ENCODE results near the gene ARID1B.

The ARID1B gene

DNA sequence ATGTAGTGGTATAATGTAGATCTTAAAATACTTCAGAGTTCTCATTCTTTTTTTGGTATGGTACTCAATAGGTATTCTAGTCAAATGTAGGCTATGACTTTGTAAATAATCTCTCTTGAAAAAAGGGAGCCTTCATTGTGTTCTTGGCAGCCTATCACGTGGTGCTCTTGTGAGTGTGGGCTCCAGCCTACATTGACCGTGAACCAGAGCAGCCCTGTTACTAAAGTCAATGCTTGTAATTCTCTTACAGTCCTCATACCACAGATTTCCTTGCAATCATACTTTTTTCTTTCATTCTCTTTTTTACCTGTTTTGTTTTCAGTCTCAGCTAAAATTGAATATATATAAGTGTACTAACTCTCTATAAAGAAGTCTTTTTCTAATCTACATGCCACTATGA lies 31.1 kb downstream of the ARID1B start:
- H4K8ac ChIP-seq (ENCODE audit: low read depth, low read length), result no peak overlapping the region
- WGBS (ENCODE audit: extremely low coverage, insufficient coverage, insufficient read length), result no CpG with 5 or more reads among the region's 2 CpGs
- H3K27ac ChIP-seq (ENCODE audit: low read depth, low read length), result no peak overlapping the region
- no peak overlapping the region for H3K4me3 ChIP-seq (ENCODE audit: low read depth, low read length)
- H3K4me2 ChIP-seq (ENCODE audit: low read length), result no peak overlapping the region
- no peak overlapping the region for H2AK5ac ChIP-seq (ENCODE audit: low read length)
- no peaks in the 10 kb centered on the region for H3K79me1 ChIP-seq (ENCODE audit: low read length)
- H4K12ac ChIP-seq (ENCODE audit: low read depth, low read length), result no peak overlapping the region
- no peak overlapping the region for H2AFZ ChIP-seq (ENCODE audit: insufficient read depth, low read length, poor library complexity)
- no peak overlapping the region for H2BK12ac ChIP-seq (ENCODE audit: low read length)
- no peak overlapping the region for H3K23ac ChIP-seq (ENCODE audit: low read length)
- no peak overlapping the region for H2BK5ac ChIP-seq (ENCODE audit: low read depth, low read length, poor library complexity)
- no peak for DNase-seq
- H3K27me3 ChIP-seq (ENCODE audit: insufficient read depth, low read length), result no peaks in the 10 kb centered on the region
- H3K36me3 ChIP-seq (ENCODE audit: control insufficient read depth in 1 of 2, insufficient read depth in 2 of 2, low read length in 2 of 2), result peaks cover 2% of the 10 kb centered on the region in 2 experiments
- no peak overlapping the region for H3K9ac ChIP-seq (ENCODE audit: low read length)
- H3K9me3 ChIP-seq (ENCODE audit: insufficient read depth, low read depth, low read length), result peaks cover 2% of the 10 kb centered on the region
- H3K79me2 ChIP-seq (ENCODE audit: control insufficient read depth, insufficient read depth, low read length, poor library complexity), result peaks cover 24% of the 10 kb centered on the region
- no peak overlapping the region for H2BK120ac ChIP-seq (ENCODE audit: insufficient read depth, low read length, poor library complexity)
- peak overlapping the region; percentile 69 for H3K4ac ChIP-seq (ENCODE audit: low read depth, low read length)
- H3K4me1 ChIP-seq (ENCODE audit: control insufficient read depth in 1 of 2, insufficient read depth in 2 of 2, low read length in 2 of 2), result peaks cover 3 to 8% of the 10 kb centered on the region in 2 experiments
- no peak overlapping the region for H4K91ac ChIP-seq (ENCODE audit: low read depth, low read length)
- no peak overlapping the region for H3K14ac ChIP-seq (ENCODE audit: low read length)
- H3K18ac ChIP-seq (ENCODE audit: low read length), result no peak overlapping the region

- DNase-seq, result peak in 1 of 2 donors; percentile 26
- peaks cover 3 to 8% of the 10 kb centered on the region in 2 experiments for H3K4me1 ChIP-seq (ENCODE audit: control insufficient read depth in 1 of 2, insufficient read depth in 2 of 2, low read length in 2 of 2)
- no peak overlapping the region for H4K12ac ChIP-seq (ENCODE audit: low read depth, low read length)
- H3K4me2 ChIP-seq (ENCODE audit: low read length), result no peak overlapping the region
- no peak overlapping the region for H3K4me3 ChIP-seq (ENCODE audit: low read depth, low read length)
- H3K36me3 ChIP-seq (ENCODE audit: control insufficient read depth in 1 of 2, insufficient read depth in 2 of 2, low read length in 2 of 2), result peaks cover 2% of the 10 kb centered on the region in 2 experiments
- peak overlapping the region; percentile 76 for H3K4ac ChIP-seq (ENCODE audit: low read depth, low read length)
- H3K9me3 ChIP-seq (ENCODE audit: insufficient read depth, low read depth, low read length), result peaks cover 2% of the 10 kb centered on the region
- no peaks in the 10 kb centered on the region for H3K27me3 ChIP-seq (ENCODE audit: insufficient read depth, low read length)
- H2AFZ ChIP-seq (ENCODE audit: insufficient read depth, low read length, poor library complexity), result no peak overlapping the region
- H3K79me2 ChIP-seq (ENCODE audit: control insufficient read depth, insufficient read depth, low read length, poor library complexity), result peaks cover 23% of the 10 kb centered on the region
- no peak overlapping the region for H3K23ac ChIP-seq (ENCODE audit: low read length)
- H3K27ac ChIP-seq (ENCODE audit: low read depth, low read length), result no peak overlapping the region
- WGBS (ENCODE audit: extremely low coverage, insufficient coverage, insufficient read length), result no CpG with 5 or more reads among the region's 4 CpGs
- no peak overlapping the region for H3K18ac ChIP-seq (ENCODE audit: low read length)
- H4K8ac ChIP-seq (ENCODE audit: low read depth, low read length), result no peak overlapping the region
- H4K91ac ChIP-seq (ENCODE audit: low read depth, low read length), result no peak overlapping the region
- no peak overlapping the region for H3K14ac ChIP-seq (ENCODE audit: low read length)
- no peak overlapping the region for H2AK5ac ChIP-seq (ENCODE audit: low read length)
- no peak overlapping the region for H2BK120ac ChIP-seq (ENCODE audit: insufficient read depth, low read length, poor library complexity)
- no peaks in the 10 kb centered on the region for H3K79me1 ChIP-seq (ENCODE audit: low read length)
- no peak overlapping the region for H2BK12ac ChIP-seq (ENCODE audit: low read length)
- no peak overlapping the region for H2BK5ac ChIP-seq (ENCODE audit: low read depth, low read length, poor library complexity)
- no peak overlapping the region for H3K9ac ChIP-seq (ENCODE audit: low read length)
Measured at GRCh38 chr6:156809034-156809433, 31.9 kb downstream of the ARID1B start.

DNA sequence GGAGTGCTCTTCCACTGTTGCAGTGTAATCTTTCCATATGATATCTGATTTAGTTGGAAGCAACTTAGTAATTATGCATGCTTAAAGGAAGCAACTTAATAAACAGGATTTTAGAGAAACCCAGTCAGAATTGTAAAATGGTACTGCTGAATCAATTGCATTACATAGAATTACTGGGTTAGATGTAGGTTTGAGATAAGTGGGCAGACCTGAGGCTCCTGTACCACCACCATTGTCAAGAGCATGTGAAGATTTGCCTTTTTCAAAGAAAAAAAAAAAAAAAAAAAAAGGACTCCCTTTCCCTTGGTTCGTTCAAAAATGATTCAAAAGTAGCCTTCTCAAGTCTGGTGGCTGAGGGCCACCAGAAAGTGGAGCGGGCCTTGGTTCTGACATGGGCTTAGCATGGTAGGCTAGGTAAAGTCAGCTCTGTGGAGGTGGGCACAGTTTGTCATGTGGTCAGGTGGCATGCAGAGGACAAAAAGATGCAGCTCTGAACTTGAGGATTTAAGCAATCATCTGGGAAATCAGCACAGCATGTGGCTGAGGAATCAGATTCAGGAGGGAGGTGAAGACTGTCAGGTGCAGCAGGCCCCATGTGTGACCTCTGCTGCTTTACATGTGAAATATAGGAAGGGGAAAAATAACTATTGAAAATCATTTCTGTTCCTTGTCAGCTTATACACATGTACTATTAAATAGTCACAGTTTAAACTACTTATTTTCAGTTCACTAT lies 32.4 kb downstream of the ARID1B start:
- Histone ChIP-seq H3K79me2 (ENCODE audit: control insufficient read depth, insufficient read depth, low read length, poor library complexity) (peaks cover 23% of the 10 kb centered on the region), H4K12ac (ENCODE audit: low read depth, low read length) (no peak overlapping the region), H3K9ac (ENCODE audit: low read length) (no peak overlapping the region), H2BK5ac (ENCODE audit: low read depth, low read length, poor library complexity) (no peak overlapping the region), H3K36me3 (ENCODE audit: control insufficient read depth in 1 of 2, insufficient read depth in 2 of 2, low read length in 2 of 2) (peaks cover 2% of the 10 kb centered on the region in 2 experiments), H3K4me3 (ENCODE audit: low read depth, low read length) (no peak overlapping the region), H3K4me2 (ENCODE audit: low read length) (no peak overlapping the region), H2AK5ac (ENCODE audit: low read length) (no peak overlapping the region), H3K79me1 (ENCODE audit: low read length) (no peaks in the 10 kb centered on the region), H2AFZ (ENCODE audit: insufficient read depth, low read length, poor library complexity) (no peak overlapping the region), H3K4ac (ENCODE audit: low read depth, low read length) (peak overlapping the region; percentile 76), H4K8ac (ENCODE audit: low read depth, low read length) (no peak overlapping the region), H3K4me1 (ENCODE audit: control insufficient read depth in 1 of 2, insufficient read depth in 2 of 2, low read length in 2 of 2) (peaks cover 3 to 8% of the 10 kb centered on the region in 2 experiments), H2BK12ac (ENCODE audit: low read length) (no peak overlapping the region), H3K14ac (ENCODE audit: low read length) (no peak overlapping the region), H3K9me3 (ENCODE audit: insufficient read depth, low read depth, low read length) (peaks cover 2% of the 10 kb centered on the region), H3K23ac (ENCODE audit: low read length) (no peak overlapping the region), H3K27me3 (ENCODE audit: insufficient read depth, low read length) (no peaks in the 10 kb centered on the region), H3K18ac (ENCODE audit: low read length) (peak overlapping the region; percentile 17), H2BK120ac (ENCODE audit: insufficient read depth, low read length, poor library complexity) (no peak overlapping the region), H4K91ac (ENCODE audit: low read depth, low read length) (no peak overlapping the region), H3K27ac (ENCODE audit: low read depth, low read length) (no peak overlapping the region)
- no CpG with 5 or more reads among the region's 2 CpGs for WGBS (ENCODE audit: extremely low coverage, insufficient coverage, insufficient read length)
- DNase-seq, result no peak

- Histone ChIP-seq H3K36me3 (ENCODE audit: control insufficient read depth in 1 of 2, insufficient read depth in 2 of 2, low read length in 2 of 2) (peaks cover 2% of the 10 kb centered on the region in 2 experiments), H3K4me3 (ENCODE audit: low read depth, low read length) (no peak overlapping the region), H3K14ac (ENCODE audit: low read length) (no peak overlapping the region), H2BK120ac (ENCODE audit: insufficient read depth, low read length, poor library complexity) (no peak overlapping the region), H3K79me2 (ENCODE audit: control insufficient read depth, insufficient read depth, low read length, poor library complexity) (peaks cover 16% of the 10 kb centered on the region), H2AFZ (ENCODE audit: insufficient read depth, low read length, poor library complexity) (no peak overlapping the region), H2BK5ac (ENCODE audit: low read depth, low read length, poor library complexity) (no peak overlapping the region), H3K23ac (ENCODE audit: low read length) (no peak overlapping the region), H3K4ac (ENCODE audit: low read depth, low read length) (peak overlapping the region; percentile 78), H3K9ac (ENCODE audit: low read length) (no peak overlapping the region), H2BK12ac (ENCODE audit: low read length) (no peak overlapping the region), H3K4me2 (ENCODE audit: low read length) (no peak overlapping the region), H3K9me3 (ENCODE audit: insufficient read depth, low read depth, low read length) (no peaks in the 10 kb centered on the region), H3K27me3 (ENCODE audit: insufficient read depth, low read length) (no peaks in the 10 kb centered on the region), H4K12ac (ENCODE audit: low read depth, low read length) (no peak overlapping the region), H3K4me1 (ENCODE audit: control insufficient read depth in 1 of 2, insufficient read depth in 2 of 2, low read length in 2 of 2) (no peaks in the 10 kb centered on the region), H2AK5ac (ENCODE audit: low read length) (no peak overlapping the region), H3K27ac (ENCODE audit: low read depth, low read length) (no peak overlapping the region), H4K91ac (ENCODE audit: low read depth, low read length) (no peak overlapping the region), H3K79me1 (ENCODE audit: low read length) (no peaks in the 10 kb centered on the region), H4K8ac (ENCODE audit: low read depth, low read length) (no peak overlapping the region), H3K18ac (ENCODE audit: low read length) (no peak overlapping the region)
- WGBS (ENCODE audit: extremely low coverage, insufficient coverage, insufficient read length), result no CpG with 5 or more reads among the region's 8 CpGs
- no peak for DNase-seq
Measured at GRCh38 chr6:156814036-156814581, 36.9 kb downstream of the ARID1B start.

Data from trophoblast cell (in vitro differentiated cells and primary cell).